Stimulated activated memory B cell treated with anti-CD40 and anti-IgM and Interleukin-4, amounts not matched to agents 10 μg/mL and 1 μg/mL and 100 μg/mL, for 72 hours (primary cell): Measurements from ENCODE around the gene RLF.

Experiments used
- ATAC-seq: fragments of 150-1000 bp; cut with Tn5 transposase; 2 replicates; pipeline ENCODE4 v1.10.0; 2021
- H3K27ac Mint-ChIP-seq: one replicate; pipeline ENCODE4 v1.8.0; 2022; ENCODE audit warnings: mild to moderate bottlenecking, mixed read lengths
- H3K27me3 Mint-ChIP-seq: one replicate; pipeline ENCODE4 v1.8.0; 2022; ENCODE audit warnings: mixed read lengths
- H3K36me3 Mint-ChIP-seq: one replicate; pipeline ENCODE4 v1.8.0; 2022; ENCODE audit warnings: mixed read lengths
- H3K4me1 Mint-ChIP-seq: one replicate; pipeline ENCODE4 v1.8.0; 2022; ENCODE audit warnings: mixed read lengths
- H3K4me3 Mint-ChIP-seq: one replicate; pipeline ENCODE4 v1.8.0; 2022; ENCODE audit warnings: mild to moderate bottlenecking, moderate library complexity, mixed read lengths
- H3K9me3 Mint-ChIP-seq: one replicate; pipeline ENCODE4 v1.8.0; 2022; ENCODE audit warnings: mixed read lengths

Gene RLF

DNA sequence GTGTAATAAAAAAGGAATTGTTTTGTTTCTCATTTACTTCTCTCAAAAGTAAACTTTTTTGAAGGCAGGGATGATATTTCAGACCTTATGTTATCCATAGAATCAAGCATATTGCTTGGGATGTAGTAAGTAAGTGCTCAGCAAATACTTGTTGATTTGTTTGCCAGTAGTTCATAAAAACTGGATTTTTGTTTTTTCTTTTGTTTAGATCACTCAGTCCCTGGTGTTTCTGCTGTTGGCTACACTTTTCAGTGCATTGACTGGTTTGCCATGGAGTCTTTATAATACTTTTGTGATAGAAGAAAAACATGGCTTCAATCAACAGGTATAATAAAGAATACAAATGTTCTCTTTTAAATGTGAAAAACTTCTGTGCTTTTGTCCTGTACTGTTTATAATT lies 107.0 kb downstream of the RLF start:
- no peak for ATAC-seq
- Mint-ChIP-seq H3K36me3 (peaks cover 33% of the 10 kb centered on the region), H3K4me1 (peaks cover 11% of the 10 kb centered on the region), H3K27me3 (no peaks in the 10 kb centered on the region), H3K4me3 (no peak overlapping the region), H3K27ac (no peak overlapping the region), H3K9me3 (no peaks in the 10 kb centered on the region)

DNA sequence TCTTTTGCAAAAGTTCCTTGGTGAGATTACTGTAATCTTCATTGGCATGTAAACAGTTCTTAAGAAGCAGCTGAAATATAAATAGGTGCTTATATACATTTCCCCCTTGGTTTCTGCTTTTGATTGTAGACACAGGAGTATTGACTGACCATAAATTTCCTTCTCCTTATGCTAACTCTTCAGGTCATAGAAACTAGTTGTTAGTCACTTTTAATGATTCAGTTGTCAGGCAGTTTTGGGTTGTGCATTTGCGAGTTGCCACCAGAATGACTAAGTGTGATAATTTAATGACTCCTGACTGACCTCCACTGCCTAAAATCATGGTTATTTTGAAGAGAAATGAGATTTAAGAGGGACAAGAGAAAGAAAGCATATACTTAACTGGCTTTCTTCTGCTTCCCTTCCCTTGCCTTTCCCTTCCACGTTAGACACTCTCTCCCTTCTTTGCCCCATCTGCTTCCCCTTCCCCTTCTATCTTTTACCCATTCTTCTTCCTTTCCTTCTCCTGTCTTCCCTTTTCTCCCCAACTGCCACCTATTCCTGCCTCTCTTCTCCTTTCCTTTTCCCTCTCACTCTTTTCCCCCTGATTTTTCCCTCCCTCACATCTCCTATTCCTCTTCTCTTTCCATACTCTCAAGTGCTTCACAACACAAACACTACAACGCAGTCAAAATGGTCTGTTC lies 109.1 kb downstream of the RLF start:
- Mint-ChIP-seq H3K4me3 (no peak overlapping the region), H3K27me3 (no peaks in the 10 kb centered on the region), H3K9me3 (no peaks in the 10 kb centered on the region), H3K27ac (peak overlapping the region; percentile 12), H3K4me1 (peaks cover 9% of the 10 kb centered on the region), H3K36me3 (peaks cover 39% of the 10 kb centered on the region)
- ATAC-seq: no peak

DNA sequence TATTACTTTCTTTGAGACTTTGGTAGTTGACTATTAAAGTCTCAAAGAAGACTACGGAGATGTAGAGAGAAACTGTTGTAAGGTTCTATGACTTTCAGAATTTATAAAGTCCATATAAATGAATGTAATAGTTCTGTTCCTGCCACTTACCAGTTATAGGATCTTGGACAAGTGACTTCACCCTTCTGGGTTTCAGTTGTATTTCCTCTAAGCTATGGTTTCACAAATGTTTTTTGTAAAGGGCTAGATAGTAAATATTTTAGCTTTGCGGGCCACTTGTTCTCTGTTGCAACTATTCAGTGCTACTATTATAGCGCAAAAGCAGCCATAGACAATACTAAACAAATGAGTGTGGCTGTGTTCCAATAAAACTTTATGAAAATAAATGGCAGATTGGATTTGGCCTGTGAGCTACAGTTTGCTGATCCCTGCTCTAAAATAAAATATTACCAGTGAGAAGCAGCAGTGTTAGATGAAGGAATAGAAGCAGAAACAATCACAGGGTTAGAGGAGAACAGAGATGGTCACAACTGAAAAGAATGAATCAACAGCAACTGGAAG lies 111.5 kb downstream of the RLF start:
- no peak overlapping the region for H3K4me3 Mint-ChIP-seq
- H3K9me3 Mint-ChIP-seq: no peaks in the 10 kb centered on the region
- peaks cover 9% of the 10 kb centered on the region for H3K4me1 Mint-ChIP-seq
- H3K27me3 Mint-ChIP-seq: no peaks in the 10 kb centered on the region
- peaks cover 45% of the 10 kb centered on the region for H3K36me3 Mint-ChIP-seq
- no peak for ATAC-seq
- no peak overlapping the region for H3K27ac Mint-ChIP-seq

DNA sequence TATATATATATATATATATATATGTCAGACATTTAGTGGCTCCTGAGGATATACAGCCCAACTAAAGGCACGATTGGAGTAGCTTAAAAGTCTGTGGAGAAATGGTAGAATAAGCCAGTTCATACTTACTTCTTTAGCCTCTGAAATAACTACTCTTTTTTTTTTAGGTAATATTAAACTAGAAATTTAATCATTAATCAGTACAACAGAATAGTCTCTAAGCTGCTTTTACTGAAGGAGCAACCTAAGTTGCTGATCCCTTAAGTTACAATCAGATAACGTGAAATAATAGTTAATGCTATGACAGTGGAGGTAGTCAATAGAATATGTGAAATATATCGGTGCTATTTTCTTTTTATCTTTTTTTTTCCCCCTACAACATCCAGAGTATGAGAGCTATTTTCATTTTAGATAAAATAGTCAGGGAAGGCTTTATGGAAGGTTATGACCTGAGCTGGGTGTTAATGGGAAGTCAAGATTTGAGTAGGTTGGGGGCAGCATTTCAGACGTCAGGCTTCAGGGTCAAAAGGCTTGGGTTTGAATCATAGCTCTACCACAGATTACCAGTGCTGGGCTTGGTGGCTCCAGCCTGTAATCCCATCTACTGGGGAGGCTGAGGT lies 112.5 kb downstream of the RLF start:
- Mint-ChIP-seq H3K4me1 (peaks cover 9% of the 10 kb centered on the region), H3K27ac (no peak overlapping the region), H3K4me3 (no peak overlapping the region), H3K36me3 (peaks cover 45% of the 10 kb centered on the region), H3K27me3 (no peaks in the 10 kb centered on the region), H3K9me3 (no peaks in the 10 kb centered on the region)
- ATAC-seq: no peak

DNA sequence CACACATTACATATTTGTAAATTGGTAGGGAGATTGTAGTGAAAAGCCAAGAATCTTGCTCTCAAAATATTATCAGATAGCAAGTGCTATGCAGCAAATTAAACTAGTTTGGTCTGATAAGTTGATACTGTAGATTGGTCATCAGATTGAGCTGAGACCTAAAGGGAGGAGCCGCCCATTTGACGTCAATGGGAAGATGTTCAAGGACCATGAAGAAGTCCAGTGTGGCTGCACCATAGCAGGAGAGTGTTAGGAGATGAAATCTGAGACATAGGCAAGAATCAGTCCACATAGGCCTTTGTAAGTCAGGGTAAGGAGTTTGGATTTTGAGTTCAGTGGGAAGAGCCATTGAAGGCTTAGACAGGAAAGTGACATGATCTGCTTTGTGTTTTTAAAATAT lies 113.1 kb downstream of the RLF start:
- H3K27ac Mint-ChIP-seq: no peak overlapping the region
- no peak overlapping the region for H3K4me3 Mint-ChIP-seq
- no peak for ATAC-seq
- H3K36me3 Mint-ChIP-seq: peaks cover 45% of the 10 kb centered on the region
- H3K4me1 Mint-ChIP-seq: peaks cover 9% of the 10 kb centered on the region
- no peaks in the 10 kb centered on the region for H3K9me3 Mint-ChIP-seq
- H3K27me3 Mint-ChIP-seq: no peaks in the 10 kb centered on the region

DNA sequence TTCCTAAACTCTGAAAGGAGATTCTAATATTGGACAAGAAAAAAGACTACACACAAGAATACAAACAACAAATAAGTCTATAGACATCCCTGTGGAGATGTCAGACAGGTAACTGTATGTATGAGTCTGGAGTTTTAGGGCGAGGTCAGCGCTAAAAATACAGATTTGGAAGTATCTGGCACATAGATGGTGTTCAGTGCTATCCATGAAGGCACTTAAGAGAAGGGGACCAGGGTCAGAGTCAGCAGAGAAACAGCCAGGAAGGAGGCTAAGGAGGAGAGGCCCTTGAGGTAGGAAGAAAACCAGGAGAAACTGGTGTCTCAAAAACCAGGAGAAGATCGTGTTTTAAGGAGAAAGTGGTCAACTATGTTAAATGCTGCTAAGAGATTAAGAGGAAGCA lies 114.9 kb downstream of the RLF start:
- no peaks in the 10 kb centered on the region for H3K27me3 Mint-ChIP-seq
- peaks cover 9% of the 10 kb centered on the region for H3K4me1 Mint-ChIP-seq
- no peak for ATAC-seq
- H3K9me3 Mint-ChIP-seq: no peaks in the 10 kb centered on the region
- peaks cover 42% of the 10 kb centered on the region for H3K36me3 Mint-ChIP-seq
- no peak overlapping the region for H3K4me3 Mint-ChIP-seq
- no peak overlapping the region for H3K27ac Mint-ChIP-seq

DNA sequence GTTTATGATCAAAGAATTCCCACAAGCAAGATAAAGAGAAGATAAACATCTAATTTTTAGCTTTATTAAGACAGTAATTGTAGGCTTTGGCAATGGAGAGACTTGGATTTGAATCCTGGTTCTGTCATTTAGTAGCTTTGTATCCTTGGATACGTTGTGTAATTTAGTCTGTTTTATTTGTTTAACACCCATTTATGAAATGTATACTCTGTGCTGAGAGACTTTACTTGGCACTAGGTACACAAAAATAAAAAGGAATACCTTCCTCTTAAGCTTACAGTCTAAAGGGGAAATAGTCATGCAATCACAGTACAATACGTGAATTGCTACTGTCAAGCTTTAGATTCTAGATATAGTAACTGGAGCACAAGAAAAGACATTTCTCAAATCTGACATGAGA lies 120.7 kb downstream of the RLF start:
- H3K36me3 Mint-ChIP-seq: peaks cover 30% of the 10 kb centered on the region
- H3K4me3 Mint-ChIP-seq: no peak overlapping the region
- no peak for ATAC-seq
- no peak overlapping the region for H3K27ac Mint-ChIP-seq
- H3K27me3 Mint-ChIP-seq: no peaks in the 10 kb centered on the region
- H3K9me3 Mint-ChIP-seq: no peaks in the 10 kb centered on the region
- no peaks in the 10 kb centered on the region for H3K4me1 Mint-ChIP-seq
